H9 (cell line): ENCODE results near the gene ZSCAN16. TPM values are rescaled to one million over a fixed set of nuclear protein-coding genes. Genes with fewer than 3 reads are reported as not detected.
"Not testable (repeated sequence)": the region's sequence is repeated elsewhere in the genome, so short reads cannot be mapped to it uniquely, and the experiment has no call there.

ENCODE experiments used
- DNase-seq: peaks from one replicate; pipeline ENCODE4 v3.0.0-alpha.2; 2017
- H2AFZ ChIP-seq: one replicate; pipeline ENCODE4 v1.6.1; 2013; ENCODE audit warnings: mild to moderate bottlenecking, low read length, control low read depth, moderate library complexity
- H2AK5ac ChIP-seq: 2 replicates; pipeline ENCODE4 v1.6.1; 2013; ENCODE audit warnings: low read length, control low read depth, mixed read lengths; ENCODE audit not compliant: insufficient read length
- H2BK120ac ChIP-seq: one replicate; pipeline ENCODE4 v1.6.1; 2013; ENCODE audit warnings: low read depth, mild to moderate bottlenecking, low read length, control low read depth, inconsistent platforms; ENCODE audit not compliant: poor library complexity, severe bottlenecking
- H2BK12ac ChIP-seq: 2 replicates; pipeline ENCODE4 v1.6.1; 2013; ENCODE audit warnings: low read length, control low read depth, mixed read lengths, low read depth; ENCODE audit not compliant: insufficient read length
- H2BK15ac ChIP-seq: 2 replicates; pipeline ENCODE4 v1.6.1; 2013; ENCODE audit warnings: low read depth, low read length, control low read depth
- H2BK20ac ChIP-seq: one replicate; pipeline ENCODE4 v1.6.1; 2013; ENCODE audit warnings: low read depth, mild to moderate bottlenecking, low read length, control low read depth, inconsistent platforms; ENCODE audit not compliant: poor library complexity, severe bottlenecking
- H2BK5ac ChIP-seq: 2 replicates; pipeline ENCODE4 v1.6.1; 2013; ENCODE audit warnings: low read length, control low read depth, mixed read lengths; ENCODE audit not compliant: insufficient read length
- H3K14ac ChIP-seq: 2 replicates; pipeline ENCODE4 v1.6.1; 2013; ENCODE audit warnings: low read length, control low read depth; ENCODE audit not compliant: insufficient read depth
- H3K18ac ChIP-seq: 2 replicates; pipeline ENCODE4 v1.6.1; 2013; ENCODE audit warnings: low read depth, mild to moderate bottlenecking, mixed read lengths, low read length, control low read depth; ENCODE audit not compliant: insufficient read length
- H3K23ac ChIP-seq: 2 replicates; pipeline ENCODE4 v1.6.1; 2013; ENCODE audit warnings: low read length, control low read depth, mixed read lengths, low read depth; ENCODE audit not compliant: insufficient read length
- H3K23me2 ChIP-seq: 2 replicates; pipeline ENCODE4 v1.6.1; 2013; ENCODE audit warnings: low read depth, mild to moderate bottlenecking, mixed read lengths, low read length, control low read depth; ENCODE audit not compliant: insufficient read length, poor library complexity, severe bottlenecking
- H3K27ac ChIP-seq: 2 replicates; pipeline ENCODE4 v1.5.1; 2013; ENCODE audit warnings: low read length, control low read depth, mixed read lengths, low read depth; ENCODE audit not compliant: insufficient read length
- H3K27me3 ChIP-seq: 2 replicates; pipeline ENCODE4 v1.6.1; 2013; ENCODE audit warnings: low read length, control low read depth, inconsistent platforms; ENCODE audit not compliant: insufficient read depth
- H3K4ac ChIP-seq: 2 replicates; pipeline ENCODE4 v1.6.1; 2013; ENCODE audit warnings: low read depth, mild to moderate bottlenecking, control low read depth, inconsistent platforms, low read length, moderate library complexity
- H3K4me1 ChIP-seq: 2 replicates; pipeline ENCODE4 v1.6.1; 2013; ENCODE audit warnings: low read length, control low read depth, inconsistent platforms; ENCODE audit not compliant: insufficient read depth
- H3K4me2 ChIP-seq: 2 replicates; pipeline ENCODE4 v1.6.1; 2013; ENCODE audit warnings: low read length, control low read depth, mixed read lengths; ENCODE audit not compliant: insufficient read length, insufficient read depth
- H3K56ac ChIP-seq: 2 replicates; pipeline ENCODE4 v1.6.1; 2013; ENCODE audit warnings: low read depth, mild to moderate bottlenecking, mixed read lengths, low read length, control low read depth; ENCODE audit not compliant: insufficient read length
- H3K79me1 ChIP-seq: 2 replicates; pipeline ENCODE4 v1.6.1; 2013; ENCODE audit warnings: low read depth, mild to moderate bottlenecking, moderate library complexity, low read length, control low read depth, inconsistent platforms; ENCODE audit not compliant: insufficient read depth, poor library complexity, severe bottlenecking
- H3K79me2 ChIP-seq: 2 replicates; pipeline ENCODE4 v1.6.1; 2013; ENCODE audit warnings: low read length, control low read depth, inconsistent platforms; ENCODE audit not compliant: insufficient read depth
- H3K9ac ChIP-seq: 2 replicates; pipeline ENCODE4 v1.6.1; 2013; ENCODE audit warnings: low read length, control low read depth, mixed read lengths; ENCODE audit not compliant: insufficient read length; ENCODE audit errors: extremely low read depth
- H3K9me3 ChIP-seq: one replicate; pipeline ENCODE4 v1.6.1; 2013; ENCODE audit warnings: low read depth, low read length, inconsistent platforms; ENCODE audit not compliant: control insufficient read depth
- H3T11ph ChIP-seq: one replicate; pipeline ENCODE4 v1.6.1; 2013; ENCODE audit warnings: mild to moderate bottlenecking, low read length, control low read depth, inconsistent platforms
- H4K20me1 ChIP-seq: one replicate; pipeline ENCODE4 v1.6.1; 2013; ENCODE audit not compliant: control insufficient read depth, insufficient read length, insufficient read depth
- H4K5ac ChIP-seq: 2 replicates; pipeline ENCODE4 v1.6.1; 2013; ENCODE audit warnings: low read depth, mild to moderate bottlenecking, mixed read lengths, low read length, control low read depth; ENCODE audit not compliant: insufficient read length
- H4K8ac ChIP-seq: replicated peaks from 2 replicates; pipeline ENCODE4 v1.6.1; 2013; ENCODE audit warnings: low read length, control low read depth, mixed read lengths, low read depth; ENCODE audit not compliant: insufficient read length
- H4K91ac ChIP-seq: 2 replicates; pipeline ENCODE4 v1.6.1; 2013; ENCODE audit warnings: low read depth, mild to moderate bottlenecking, moderate library complexity, mixed read lengths, low read length, control low read depth; ENCODE audit not compliant: insufficient read length
- H3K27ac Mint-ChIP-seq, 3 experiments: 2 replicates in 2 of 3; 3 replicates in 1 of 3; pipeline ENCODE4 v1.8.0; 2020 to 2021; ENCODE audit warnings: mixed read lengths in 3 of 3, mild to moderate bottlenecking in 1 of 3, moderate library complexity in 1 of 3
- H3K27me3 Mint-ChIP-seq: 2 replicates; pipeline ENCODE4 v1.8.0; 2021; ENCODE audit warnings: low read depth, mild to moderate bottlenecking, moderate library complexity, mixed read lengths
- H3K36me3 Mint-ChIP-seq, 3 experiments: 2 replicates in 2 of 3; 3 replicates in 1 of 3; pipeline ENCODE4 v1.8.0; 2020 to 2021; ENCODE audit warnings: low read depth in 3 of 3, mixed read lengths in 3 of 3; ENCODE audit not compliant: insufficient read depth in 1 of 3
- H3K4me1 Mint-ChIP-seq, 2 experiments: 2 replicates each; pipeline ENCODE4 v1.8.0; 2020; ENCODE audit warnings: mixed read lengths in 2 of 2
- H3K4me3 Mint-ChIP-seq, 2 experiments: 2 replicates in 1 of 2; 3 replicates in 1 of 2; pipeline ENCODE4 v1.8.0; 2020 to 2021; ENCODE audit warnings: mild to moderate bottlenecking in 2 of 2, mixed read lengths in 2 of 2, moderate library complexity in 1 of 2
- H3K9me3 Mint-ChIP-seq, 2 experiments: 2 replicates in 1 of 2; 3 replicates in 1 of 2; pipeline ENCODE4 v1.8.0; 2020; ENCODE audit warnings: mild to moderate bottlenecking in 2 of 2, mixed read lengths in 2 of 2, moderate library complexity in 1 of 2
- WGBS: extraction: QIAGEN DNeasy Blood & Tissue Kit; methylation state at CpG from one replicate; pipeline ENCODE4 v1.1.7; 2013; ENCODE audit warnings: missing lambda C conversion rate, low lambda C conversion rate, mixed read lengths; ENCODE audit not compliant: insufficient read length; ENCODE audit errors: extremely low coverage; 5-methylcytosine and 5-hydroxymethylcytosine counted together
- total RNA-seq: library from RNA; stranded (reverse); gene quantifications from 2 replicates; pipeline ENCODE4 v1.2.1, GENCODE V29; 2021
- TF ChIP-seq, protein P1 (sequence below): fragments of 200-600 bp; sonication (generic); conservative IDR thresholded peaks from 3 replicates; pipeline ENCODE4 v1.8.0; 2021; ENCODE audit warnings: antibody characterized with exemption, mild to moderate bottlenecking

Gene ZSCAN16
- total RNA-seq, 1 experiment from 2014 or later: 11.0 TPM

DNA sequence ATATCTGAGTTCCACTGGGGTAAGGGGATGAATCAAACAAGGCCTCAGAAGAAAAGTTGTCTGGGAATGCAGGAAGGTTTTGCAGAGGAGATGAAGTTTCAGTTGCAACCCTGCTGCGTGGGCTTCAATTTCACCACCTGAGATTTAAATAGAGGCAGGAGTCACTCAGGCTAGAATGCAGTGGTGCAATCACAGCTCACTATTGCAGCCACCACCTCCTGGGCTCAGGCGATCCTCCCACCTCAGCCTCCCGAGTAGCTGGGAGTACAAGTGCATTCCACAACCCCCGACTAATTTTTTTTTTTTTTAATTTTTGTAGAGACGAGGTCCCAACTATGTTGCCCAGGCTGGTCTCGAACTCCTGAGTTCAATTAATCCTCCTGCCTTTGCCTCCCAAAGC is 45.6 kb upstream of the ZSCAN16 start:
- no peak overlapping the region for H2BK15ac ChIP-seq
- no peaks in the 10 kb centered on the region for H3K9me3 ChIP-seq
- H3K79me1 ChIP-seq: no peaks in the 10 kb centered on the region
- no peak for DNase-seq
- H3K9me3 Mint-ChIP-seq: peaks cover 7 to 16% of the 10 kb centered on the region in 2 experiments
- no peaks in the 10 kb centered on the region for H3K27me3 ChIP-seq
- peaks cover 7% of the 10 kb centered on the region in 2 experiments for H3K4me1 Mint-ChIP-seq
- no peak overlapping the region for H3K14ac ChIP-seq
- H3K79me2 ChIP-seq: peaks cover 2% of the 10 kb centered on the region; the same call in 1 of the 2 replicates
- peaks cover 12 to 18% (median 14%) of the 10 kb centered on the region in 3 experiments for H3K36me3 Mint-ChIP-seq
- no peak overlapping the region for H4K5ac ChIP-seq
- H3K4ac ChIP-seq: no peak overlapping the region
- no peak overlapping the region for H3K18ac ChIP-seq
- H3K27ac Mint-ChIP-seq: no peak overlapping the region; a peak in 3 of 7 replicates
- no peak overlapping the region for H4K91ac ChIP-seq
- peak overlapping the region; percentile 48 for H2BK120ac ChIP-seq
- H2AK5ac ChIP-seq: no peak overlapping the region
- no peak overlapping the region for H3K23ac ChIP-seq
- no peak overlapping the region for H2BK20ac ChIP-seq
- H2AFZ ChIP-seq: no peak overlapping the region
- TF ChIP-seq, protein P1, sequence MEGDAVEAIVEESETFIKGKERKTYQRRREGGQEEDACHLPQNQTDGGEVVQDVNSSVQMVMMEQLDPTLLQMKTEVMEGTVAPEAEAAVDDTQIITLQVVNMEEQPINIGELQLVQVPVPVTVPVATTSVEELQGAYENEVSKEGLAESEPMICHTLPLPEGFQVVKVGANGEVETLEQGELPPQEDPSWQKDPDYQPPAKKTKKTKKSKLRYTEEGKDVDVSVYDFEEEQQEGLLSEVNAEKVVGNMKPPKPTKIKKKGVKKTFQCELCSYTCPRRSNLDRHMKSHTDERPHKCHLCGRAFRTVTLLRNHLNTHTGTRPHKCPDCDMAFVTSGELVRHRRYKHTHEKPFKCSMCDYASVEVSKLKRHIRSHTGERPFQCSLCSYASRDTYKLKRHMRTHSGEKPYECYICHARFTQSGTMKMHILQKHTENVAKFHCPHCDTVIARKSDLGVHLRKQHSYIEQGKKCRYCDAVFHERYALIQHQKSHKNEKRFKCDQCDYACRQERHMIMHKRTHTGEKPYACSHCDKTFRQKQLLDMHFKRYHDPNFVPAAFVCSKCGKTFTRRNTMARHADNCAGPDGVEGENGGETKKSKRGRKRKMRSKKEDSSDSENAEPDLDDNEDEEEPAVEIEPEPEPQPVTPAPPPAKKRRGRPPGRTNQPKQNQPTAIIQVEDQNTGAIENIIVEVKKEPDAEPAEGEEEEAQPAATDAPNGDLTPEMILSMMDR: no peak
- no peak overlapping the region for H3K56ac ChIP-seq
- H3K4me3 Mint-ChIP-seq: peak overlapping the region in 1 of 2 experiments; percentile 34; a peak in 2 of 5 replicates
- no peak overlapping the region for H3T11ph ChIP-seq
- no peaks in the 10 kb centered on the region for H3K4me1 ChIP-seq
- no CpG with 5 or more reads among the region's 6 CpGs for WGBS
- H4K20me1 ChIP-seq: no peaks in the 10 kb centered on the region
- H4K8ac ChIP-seq: no peak overlapping the region
- H3K27ac ChIP-seq: no peak overlapping the region
- H3K4me2 ChIP-seq: no peak overlapping the region
- no peak overlapping the region for H2BK12ac ChIP-seq
- H3K23me2 ChIP-seq: no peaks in the 10 kb centered on the region
- no peak overlapping the region for H2BK5ac ChIP-seq
- H3K9ac ChIP-seq: no peak overlapping the region
- peaks cover 3% of the 10 kb centered on the region for H3K27me3 Mint-ChIP-seq

DNA sequence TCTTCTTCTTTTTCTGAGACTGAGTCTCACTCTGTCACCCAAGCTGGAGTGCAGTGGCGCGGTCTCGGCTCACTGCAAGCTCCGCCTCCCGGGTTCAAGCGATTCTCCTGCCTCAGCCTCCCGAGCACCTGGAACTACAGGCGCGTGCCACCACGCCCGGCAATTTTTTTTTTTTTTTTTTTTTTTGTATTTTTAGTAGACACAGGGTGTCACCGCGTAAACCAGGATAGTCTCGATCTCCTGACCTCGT is 44.1 kb upstream of the ZSCAN16 start, which contains the start of gene ZNF165:
ZNF165 (plus strand) TSS at position 188 of the 250 bp plus-strand sequence. CDS start 4,913 bp downstream, outside the sequence.
- not testable (repeated sequence) for H4K91ac ChIP-seq, H3K56ac ChIP-seq, H3K79me2 ChIP-seq, DNase-seq, H4K20me1 ChIP-seq, H3K27me3 ChIP-seq, H2AK5ac ChIP-seq, H3K4ac ChIP-seq, H2BK15ac ChIP-seq, H2BK120ac ChIP-seq, H3T11ph ChIP-seq, H2BK12ac ChIP-seq, H3K79me1 ChIP-seq, H3K23me2 ChIP-seq, H4K5ac ChIP-seq, H3K9me3 ChIP-seq, H3K23ac ChIP-seq, H3K4me1 ChIP-seq, H3K27me3 Mint-ChIP-seq, H2BK20ac ChIP-seq, H3K4me1 Mint-ChIP-seq, H2BK5ac ChIP-seq, H4K8ac ChIP-seq
- H3K4me3 Mint-ChIP-seq: peak within 1 kb of the TSS; percentile 99
- H3K9ac ChIP-seq: peak within 1 kb of the TSS; percentile 87
- H3K36me3 Mint-ChIP-seq: peaks cover 19 to 28% (median 25%) of the 10 kb centered on the region in 3 experiments
- H2AFZ ChIP-seq: peak within 1 kb of the TSS; percentile 94
- H3K27ac ChIP-seq: peak within 1 kb of the TSS; percentile 39
- peak within 1 kb of the TSS; percentile 98 to 100 (median 98) for H3K27ac Mint-ChIP-seq
- no CpG with 5 or more reads among the region's 15 CpGs for WGBS
- peaks cover 7 to 17% of the 10 kb centered on the region in 2 experiments for H3K9me3 Mint-ChIP-seq
- peak within 1 kb of the TSS; percentile 90 for H3K4me2 ChIP-seq
- peak within 1 kb of the TSS; percentile 96 for H3K18ac ChIP-seq
- peak within 1 kb of the TSS; percentile 95; the same call in 1 of the 2 replicates for H3K14ac ChIP-seq
